Uterus (tissue), 2 donors: Measurements from ENCODE around the gene HVCN1.

Source experiments
- CTCF ChIP-seq, 4 experiments: fragments of 200-600 bp in 2 of 4; fragments of 450-650 bp in 2 of 4; sonication (generic) in 2 of 4; IDR thresholded peaks; one replicate each; pipeline ENCODE4 v1.5.1; 2016 to 2019; ENCODE audit warnings: antibody characterized with exemption in 4 of 4, mild to moderate bottlenecking in 2 of 4, moderate library complexity in 1 of 4
- POLR2A ChIP-seq, 2 donors: fragments of 450-650 bp; IDR thresholded peaks; one replicate each; pipeline ENCODE4 v1.6.1; 2016; ENCODE audit warnings: antibody characterized with exemption in 2 of 2, mild to moderate bottlenecking in 1 of 2, moderate library complexity in 1 of 2

- no peak for TF ChIP-seq POLR2A (IDR thresholded peaks at IDR 0.05)
- TF ChIP-seq CTCF (IDR thresholded peaks at IDR 0.05) = no peak
Measured at GRCh38 chr12:110619534-110619953, 69.4 kb downstream of the HVCN1 start.
